Bone marrow (tissue), 2 donors: ENCODE data around the gene MC1R.
"Not testable (repeated sequence)": the region's sequence is repeated elsewhere in the genome, so short reads cannot be mapped to it uniquely, and the experiment has no call there.

Experiments
- DNase-seq, 2 donors: peaks; one replicate each; lab custom pipeline; 2025; lab: John Stamatoyannopoulos, UW

The MC1R gene

GRCh38 chr16:89935620-89936019 is 17.0 kb downstream of the MC1R start:
- not testable (repeated sequence) for DNase-seq

- DNase-seq = no peak
These were observed 17.4 kb downstream of the MC1R start for GRCh38 chr16:89936034-89936433.

GRCh38 chr16:89936508-89936907 is 17.8 kb downstream of the MC1R start:
- DNase-seq = no peak

GRCh38 chr16:89936981-89937380 is 18.3 kb downstream of the MC1R start:
- no peak for DNase-seq

GRCh38 chr16:89938175-89938885 is 19.7 kb downstream of the MC1R start:
- DNase-seq = no peak

GRCh38 chr16:89944773-89945172 is 26.1 kb downstream of the MC1R start:
- no peak for DNase-seq

- DNase-seq = no peak
These were observed 27.0 kb downstream of the MC1R start for GRCh38 chr16:89945654-89946053.

- DNase-seq = no peak
These were observed 27.9 kb downstream of the MC1R start for GRCh38 chr16:89946515-89946914.

- no peak for DNase-seq
These were observed 30.6 kb downstream of the MC1R start for GRCh38 chr16:89949121-89949742.

GRCh38 chr16:89949756-89950155 is 31.1 kb downstream of the MC1R start:
- no peak for DNase-seq

- no peak for DNase-seq
These were observed 32.8 kb downstream of the MC1R start for GRCh38 chr16:89951509-89951908.

- DNase-seq = no peak
These were observed 33.4 kb downstream of the MC1R start for GRCh38 chr16:89952049-89952448.

- DNase-seq = no peak
These were observed 33.9 kb downstream of the MC1R start for GRCh38 chr16:89952551-89952950.

- DNase-seq = no peak
These were observed 35.2 kb downstream of the MC1R start for GRCh38 chr16:89953671-89954406.

- no peak for DNase-seq
These were observed 35.8 kb downstream of the MC1R start for GRCh38 chr16:89954462-89954861.

- DNase-seq = no peak
These were observed 36.5 kb downstream of the MC1R start for GRCh38 chr16:89955001-89955685.

GRCh38 chr16:89956505-89957215 is 38.0 kb downstream of the MC1R start:
- DNase-seq = no peak

- DNase-seq = no peak
These were observed 38.6 kb downstream of the MC1R start for GRCh38 chr16:89957216-89957785.

GRCh38 chr16:89958068-89958467 is 39.4 kb downstream of the MC1R start:
- no peak for DNase-seq

- no peak for DNase-seq
These were observed 39.9 kb downstream of the MC1R start for GRCh38 chr16:89958596-89958995.

- no peak for DNase-seq
These were observed 42.3 kb downstream of the MC1R start for GRCh38 chr16:89960966-89961365.

- no peak for DNase-seq
These were observed 43.3 kb downstream of the MC1R start for GRCh38 chr16:89961920-89962319.
